GM12864 (cell line): ENCODE measurements around the gene RAD9A.
A peak's percentile ranks its signal among the peaks of the same experiment; 100 is the strongest.

Experiments
- DNase-seq: peaks from one replicate; pipeline ENCODE4 v3.0.0-alpha.2; 2011; ENCODE audit warnings: low read depth
- H3K4me3 ChIP-seq: 2 replicates; pipeline ENCODE4 v1.5.1; 2011; ENCODE audit warnings: mild to moderate bottlenecking, low read depth, low read length, control low read depth
- TF ChIP-seq, protein P1 (sequence below): IDR thresholded peaks from 2 replicates; pipeline ENCODE4 v1.5.1; 2011; ENCODE audit warnings: low read depth, mild to moderate bottlenecking, moderate library complexity, low read length, control low read depth, inconsistent platforms; ENCODE audit errors: missing control alignments

Gene RAD9A

GRCh38 chr11:67349457-67349856 is 42.3 kb upstream of the RAD9A start:
- TF ChIP-seq, protein P1, sequence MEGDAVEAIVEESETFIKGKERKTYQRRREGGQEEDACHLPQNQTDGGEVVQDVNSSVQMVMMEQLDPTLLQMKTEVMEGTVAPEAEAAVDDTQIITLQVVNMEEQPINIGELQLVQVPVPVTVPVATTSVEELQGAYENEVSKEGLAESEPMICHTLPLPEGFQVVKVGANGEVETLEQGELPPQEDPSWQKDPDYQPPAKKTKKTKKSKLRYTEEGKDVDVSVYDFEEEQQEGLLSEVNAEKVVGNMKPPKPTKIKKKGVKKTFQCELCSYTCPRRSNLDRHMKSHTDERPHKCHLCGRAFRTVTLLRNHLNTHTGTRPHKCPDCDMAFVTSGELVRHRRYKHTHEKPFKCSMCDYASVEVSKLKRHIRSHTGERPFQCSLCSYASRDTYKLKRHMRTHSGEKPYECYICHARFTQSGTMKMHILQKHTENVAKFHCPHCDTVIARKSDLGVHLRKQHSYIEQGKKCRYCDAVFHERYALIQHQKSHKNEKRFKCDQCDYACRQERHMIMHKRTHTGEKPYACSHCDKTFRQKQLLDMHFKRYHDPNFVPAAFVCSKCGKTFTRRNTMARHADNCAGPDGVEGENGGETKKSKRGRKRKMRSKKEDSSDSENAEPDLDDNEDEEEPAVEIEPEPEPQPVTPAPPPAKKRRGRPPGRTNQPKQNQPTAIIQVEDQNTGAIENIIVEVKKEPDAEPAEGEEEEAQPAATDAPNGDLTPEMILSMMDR = no peak
- H3K4me3 ChIP-seq = no peak overlapping the region
- no peak for DNase-seq

DNA sequence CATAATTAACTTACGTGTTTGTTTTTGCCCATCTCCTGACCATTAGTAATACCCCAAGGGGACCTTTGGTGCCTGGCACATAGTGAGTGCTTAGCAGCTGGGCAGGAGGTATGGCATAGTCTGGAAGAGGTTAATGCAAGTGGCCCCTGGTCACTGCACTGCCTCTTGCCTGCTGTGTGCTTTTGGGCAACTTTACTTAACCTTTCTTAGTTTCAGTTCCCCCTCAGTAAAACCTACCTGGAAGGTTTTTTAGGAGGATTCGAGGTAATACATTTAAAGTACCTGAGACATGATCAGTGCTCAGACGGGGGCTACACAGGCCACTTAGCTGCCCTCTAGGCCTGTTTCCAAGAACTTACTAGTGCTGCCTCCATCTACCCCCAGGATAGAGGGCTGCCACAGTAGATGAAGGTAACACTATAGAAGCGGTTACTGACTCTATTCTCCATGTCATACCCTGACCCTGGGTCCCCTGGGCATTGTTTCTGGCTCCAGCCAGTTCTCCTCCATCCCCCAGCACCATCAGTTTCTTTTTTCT is 41.8 kb upstream of the RAD9A start:
- no peak for DNase-seq
- TF ChIP-seq, protein P1 = no peak

DNA sequence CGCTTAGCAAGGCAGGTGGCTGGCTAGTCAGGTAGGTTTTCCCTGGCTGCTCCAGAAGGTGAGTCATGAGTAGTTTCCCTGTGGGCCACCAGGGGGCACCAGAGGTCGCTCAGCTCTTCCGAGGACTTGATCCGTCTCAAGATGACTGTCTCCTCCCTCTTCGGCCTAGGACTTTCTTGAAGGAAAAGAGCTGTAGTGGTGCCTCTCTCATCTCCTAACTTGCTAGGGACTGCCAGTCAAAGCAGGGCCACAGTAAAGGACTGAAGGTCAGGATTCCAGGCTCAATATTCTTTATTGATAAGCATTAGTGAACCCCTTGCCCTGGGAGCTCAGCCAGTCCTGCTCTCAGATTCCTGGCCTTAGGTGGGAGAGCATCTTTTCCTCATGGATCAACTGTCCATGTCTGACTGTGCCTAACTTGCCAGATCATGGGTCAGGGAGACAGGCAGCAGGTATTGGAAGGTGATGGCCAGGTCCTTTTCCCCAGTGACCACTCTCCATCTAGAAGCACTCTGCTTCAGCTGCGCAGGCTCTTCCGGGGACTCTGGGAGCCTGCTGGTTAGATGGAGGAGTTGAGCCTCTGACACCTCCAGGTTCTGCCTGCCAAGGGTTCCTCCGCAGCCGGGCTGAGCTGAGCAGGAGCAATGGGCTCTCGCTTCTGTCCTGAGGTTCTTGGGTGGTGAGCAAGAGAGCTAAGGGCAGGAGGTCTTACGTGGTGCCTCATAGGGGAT is 40.3 kb upstream of the RAD9A start:
- TF ChIP-seq, protein P1 = peak; percentile 97
- DNase-seq = peak; percentile 61
- H3K4me3 ChIP-seq = peak overlapping the region; percentile 50

More for the DNA sequence above, 41.8 kb upstream of the RAD9A start:
- no peak overlapping the region for H3K4me3 ChIP-seq

GRCh38 chr11:67352546-67353316 is 39.1 kb upstream of the RAD9A start:
- TF ChIP-seq, protein P1 = no peak
- DNase-seq = no peak
- H3K4me3 ChIP-seq = peak overlapping the region; percentile 87

GRCh38 chr11:67353317-67354074 is 38.3 kb upstream of the RAD9A start, which contains the start of gene POLD4:
TSS of gene POLD4 (minus strand) at chr11:67353546. CDS start at chr11:67353399, 147 bp downstream.
- TF ChIP-seq, protein P1 = no peak
- peak; percentile 85 for DNase-seq
- H3K4me3 ChIP-seq = peak within 1 kb of the TSS; percentile 87
